ENCODE data around the gene ZKSCAN5. TPM values are rescaled to one million over a fixed set of nuclear protein-coding genes. Genes with fewer than 3 reads are reported as not detected.

The ZKSCAN5 gene
- polyA plus RNA-seq, 1 donor (not counting 4 experiments of a cell fraction or from before 2014, with no cell fraction given): 8.4 TPM

GRCh38 chr7:99504281-99504602 lies 220 bp upstream of the ZKSCAN5 start:
- DNase-seq (ENCODE audit: low read depth, low spot score) (peak; percentile 62), FAIRE-seq (no peak)
- peak overlapping the region; percentile 75 for H3K4me2 ChIP-seq (ENCODE audit: control insufficient read depth, extremely low read depth, insufficient read depth, low read depth, low read length)
- peak overlapping the region; percentile 73 for H3K27ac ChIP-seq (ENCODE audit: control insufficient read depth, insufficient read depth, low read length)
- H3K4me1 ChIP-seq (ENCODE audit: control insufficient read depth, extremely low read depth, insufficient read depth, low read length): peaks cover 20% of the 10 kb centered on the region
- no peaks in the 10 kb centered on the region for H3K9me1 ChIP-seq (ENCODE audit: control insufficient read depth, extremely low read depth, insufficient read depth, low read length)
- H2AFZ ChIP-seq (ENCODE audit: control insufficient read depth, low read length): peak overlapping the region; percentile 83
- peak overlapping the region; percentile 81 for H3K9ac ChIP-seq (ENCODE audit: control insufficient read depth, extremely low read depth, insufficient read depth, low read length)
- H4K20me1 ChIP-seq (ENCODE audit: control insufficient read depth, extremely low read depth, insufficient read depth, low read length): no peaks in the 10 kb centered on the region
- dilution Hi-C loops (cut with MboI; ENCODE audit: extremely low pct_ligation_motif_present, low sequenced_read_pairs): no loop called here
- peaks cover 48% of the 10 kb centered on the region for H3K79me2 ChIP-seq (ENCODE audit: control insufficient read depth, insufficient read depth, low read length)
- H3K4me3 ChIP-seq (ENCODE audit: control insufficient read depth in 2 of 3, extremely low read depth in 1 of 3, insufficient read depth in 2 of 3, low read depth in 1 of 3, low read length in 3 of 3): peak overlapping the region; percentile 84 to 95 (median 90)
- TF ChIP-seq EZH2 (IDR thresholded peaks at IDR 0.05; ENCODE audit: low read length): no peak
- TF ChIP-seq, protein P1, sequence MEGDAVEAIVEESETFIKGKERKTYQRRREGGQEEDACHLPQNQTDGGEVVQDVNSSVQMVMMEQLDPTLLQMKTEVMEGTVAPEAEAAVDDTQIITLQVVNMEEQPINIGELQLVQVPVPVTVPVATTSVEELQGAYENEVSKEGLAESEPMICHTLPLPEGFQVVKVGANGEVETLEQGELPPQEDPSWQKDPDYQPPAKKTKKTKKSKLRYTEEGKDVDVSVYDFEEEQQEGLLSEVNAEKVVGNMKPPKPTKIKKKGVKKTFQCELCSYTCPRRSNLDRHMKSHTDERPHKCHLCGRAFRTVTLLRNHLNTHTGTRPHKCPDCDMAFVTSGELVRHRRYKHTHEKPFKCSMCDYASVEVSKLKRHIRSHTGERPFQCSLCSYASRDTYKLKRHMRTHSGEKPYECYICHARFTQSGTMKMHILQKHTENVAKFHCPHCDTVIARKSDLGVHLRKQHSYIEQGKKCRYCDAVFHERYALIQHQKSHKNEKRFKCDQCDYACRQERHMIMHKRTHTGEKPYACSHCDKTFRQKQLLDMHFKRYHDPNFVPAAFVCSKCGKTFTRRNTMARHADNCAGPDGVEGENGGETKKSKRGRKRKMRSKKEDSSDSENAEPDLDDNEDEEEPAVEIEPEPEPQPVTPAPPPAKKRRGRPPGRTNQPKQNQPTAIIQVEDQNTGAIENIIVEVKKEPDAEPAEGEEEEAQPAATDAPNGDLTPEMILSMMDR (optimal IDR thresholded peaks at IDR 0.05 in 1 of 3, IDR thresholded peaks at IDR 0.05 in 1 of 3, conservative IDR thresholded peaks at IDR 0.05 in 1 of 3; ENCODE audit: extremely low read depth in 1 of 3, insufficient read depth in 2 of 3, low read length in 3 of 3): no peak
- no peaks in the 10 kb centered on the region for H3K27me3 ChIP-seq (ENCODE audit: control insufficient read depth, extremely low read depth, insufficient read depth, low read length)
- H3K9me3 ChIP-seq (ENCODE audit: control insufficient read depth, low read depth, low read length): no peaks in the 10 kb centered on the region
- peaks cover 0 to 1% of the 10 kb centered on the region in 2 experiments for H3K36me3 ChIP-seq (ENCODE audit: control insufficient read depth in 2 of 2, extremely low read depth in 1 of 2, insufficient read depth in 2 of 2, low read length in 2 of 2)

- DNase-seq (ENCODE audit: low read depth, low spot score) (no peak), FAIRE-seq (no peak)
- H3K9ac ChIP-seq (ENCODE audit: control insufficient read depth, extremely low read depth, insufficient read depth, low read length): peak overlapping the region; percentile 81
- H2AFZ ChIP-seq (ENCODE audit: control insufficient read depth, low read length): peak overlapping the region; percentile 44
- peaks cover 39% of the 10 kb centered on the region for H3K79me2 ChIP-seq (ENCODE audit: control insufficient read depth, insufficient read depth, low read length)
- no peaks in the 10 kb centered on the region for H3K9me1 ChIP-seq (ENCODE audit: control insufficient read depth, extremely low read depth, insufficient read depth, low read length)
- peak overlapping the region; percentile 84 to 95 (median 90) for H3K4me3 ChIP-seq (ENCODE audit: control insufficient read depth in 2 of 3, extremely low read depth in 1 of 3, insufficient read depth in 2 of 3, low read depth in 1 of 3, low read length in 3 of 3)
- no peaks in the 10 kb centered on the region for H3K27me3 ChIP-seq (ENCODE audit: control insufficient read depth, extremely low read depth, insufficient read depth, low read length)
- H3K9me3 ChIP-seq (ENCODE audit: control insufficient read depth, low read depth, low read length): no peaks in the 10 kb centered on the region
- H4K20me1 ChIP-seq (ENCODE audit: control insufficient read depth, extremely low read depth, insufficient read depth, low read length): no peaks in the 10 kb centered on the region
- H3K4me1 ChIP-seq (ENCODE audit: control insufficient read depth, extremely low read depth, insufficient read depth, low read length): peaks cover 20% of the 10 kb centered on the region
- peak overlapping the region; percentile 88 for H3K4me2 ChIP-seq (ENCODE audit: control insufficient read depth, extremely low read depth, insufficient read depth, low read depth, low read length)
- dilution Hi-C loops (cut with MboI; ENCODE audit: extremely low pct_ligation_motif_present, low sequenced_read_pairs): no loop called here
- H3K27ac ChIP-seq (ENCODE audit: control insufficient read depth, insufficient read depth, low read length): peak overlapping the region; percentile 73
- H3K36me3 ChIP-seq (ENCODE audit: control insufficient read depth in 2 of 2, extremely low read depth in 1 of 2, insufficient read depth in 2 of 2, low read length in 2 of 2): peaks cover 0 to 1% of the 10 kb centered on the region in 2 experiments
- TF ChIP-seq, protein P1 (optimal IDR thresholded peaks at IDR 0.05 in 1 of 3, IDR thresholded peaks at IDR 0.05 in 1 of 3, conservative IDR thresholded peaks at IDR 0.05 in 1 of 3; ENCODE audit: extremely low read depth in 1 of 3, insufficient read depth in 2 of 3, low read length in 3 of 3): no peak
- no peak for TF ChIP-seq EZH2 (IDR thresholded peaks at IDR 0.05; ENCODE audit: low read length)
These were observed 831 bp downstream of the ZKSCAN5 start for GRCh38 chr7:99505324-99505662.
